HepG2 (cell line): Measurements from ENCODE around the gene RPL41. TPM values are rescaled to one million over a fixed set of nuclear protein-coding genes. Genes with fewer than 3 reads are reported as not detected.

Experiments used
- ATF7 ChIP-seq, 2 experiments: fragments of 450-650 bp in 1 of 2; sonication (generic) in 1 of 2; formaldehyde crosslinking in 1 of 2; IDR thresholded peaks; 2 replicates each; pipeline versions ENCODE4 v1.4.0 to v1.6.1; 2016 to 2020; ENCODE audit warnings: antibody characterized with exemption in 1 of 2, mild to moderate bottlenecking in 1 of 2, missing genetic modification reagents in 1 of 2
- ERF ChIP-seq: IDR thresholded peaks from 2 replicates; pipeline ENCODE4 v1.6.1; 2018; ENCODE audit warnings: missing biosample characterization, missing genetic modification reagents
- FOXJ3 ChIP-seq: sonication (generic); formaldehyde crosslinking; IDR thresholded peaks from 2 replicates; pipeline ENCODE4 v1.4.0; 2020; ENCODE audit warnings: missing genetic modification reagents, mild to moderate bottlenecking, borderline replicate concordance
- HHEX ChIP-seq: IDR thresholded peaks from 2 replicates; pipeline ENCODE4 v1.6.1; 2016; ENCODE audit warnings: control low read depth
- NCOA5 ChIP-seq: sonication (generic); formaldehyde crosslinking; IDR thresholded peaks from 2 replicates; pipeline ENCODE4 v1.4.0; 2020; ENCODE audit warnings: missing genetic modification reagents
- NONO ChIP-seq, 2 experiments: fragments of 450-650 bp in 1 of 2; sonication (generic) in 1 of 2; formaldehyde crosslinking in 1 of 2; IDR thresholded peaks in 1 of 2; conservative IDR thresholded peaks in 1 of 2; 2 replicates each; pipeline versions ENCODE4 v1.6.1 to v1.8.0; 2017 to 2022; ENCODE audit warnings: mild to moderate bottlenecking in 1 of 2, missing genetic modification reagents in 1 of 2, moderate library complexity in 1 of 2
- PRMT3 ChIP-seq: sonication (generic); formaldehyde crosslinking; IDR thresholded peaks from 2 replicates; pipeline ENCODE4 v1.8.1; 2022; ENCODE audit warnings: low read depth, mild to moderate bottlenecking, moderate library complexity, missing genetic modification reagents, borderline replicate concordance
- SALL1 ChIP-seq: sonication (generic); formaldehyde crosslinking; IDR thresholded peaks from 2 replicates; pipeline ENCODE4 v1.8.0; 2022; ENCODE audit warnings: mild to moderate bottlenecking, missing genetic modification reagents
- SP140L ChIP-seq: sonication (generic); formaldehyde crosslinking; IDR thresholded peaks from 2 replicates; pipeline ENCODE4 v1.4.0; 2020; ENCODE audit warnings: missing genetic modification reagents, borderline replicate concordance
- polyA plus RNA-seq, 8 experiments: library from polyadenylated mRNA; depleted of rRNA in 3 of 8; stranded (reverse) in 7 of 8; unstranded in 1 of 8; fragments of >200 nt; fragmentation: Illumina TruSeq in 4 of 8; extraction: Trizol in 4 of 8; gene quantifications; 2 replicates each; pipeline versions ENCODE4 v1.2.1 to v1.2.3, GENCODE V29; 2011 to 2016; ENCODE audit warnings: low read depth in 4 of 8, missing spikeins in 1 of 8, mixed read lengths in 1 of 8; ENCODE audit not compliant: insufficient read depth in 1 of 8
- total RNA-seq, 5 experiments: library from RNA; depleted of rRNA; stranded (reverse); fragments of >200 nt; fragmentation: Illumina TruSeq; extraction: Trizol; gene quantifications; 2 replicates each; pipeline ENCODE4 v1.2.3, GENCODE V29; 2016; ENCODE audit warnings: low read depth in 1 of 5
- TF ChIP-seq, protein P1 (sequence below): sonication (generic); formaldehyde crosslinking; IDR thresholded peaks from 2 replicates; pipeline ENCODE4 v1.4.0; 2020; ENCODE audit warnings: missing genetic modification reagents, mild to moderate bottlenecking, borderline replicate concordance
- TF ChIP-seq, protein P2 (sequence below): IDR thresholded peaks from 2 replicates; pipeline ENCODE4 v1.6.1; 2016; ENCODE audit warnings: missing biosample characterization, missing genetic modification reagents, low read depth
- TF ChIP-seq, protein P3 (sequence below): IDR thresholded peaks from 2 replicates; pipeline ENCODE4 v1.6.1; 2016; ENCODE audit warnings: low read depth
- TF ChIP-seq, protein P4 (sequence below): sonication (generic); formaldehyde crosslinking; IDR thresholded peaks from 2 replicates; pipeline ENCODE4 v1.5.0; 2020; ENCODE audit warnings: mild to moderate bottlenecking, missing genetic modification reagents
- TF ChIP-seq, protein P5 (sequence below): IDR thresholded peaks from 2 replicates; pipeline ENCODE4 v1.6.1; 2016; ENCODE audit warnings: missing compliant biosample characterization, missing genetic modification reagents, borderline replicate concordance

Gene RPL41
- total and polyA plus RNA-seq, 2 of the 13 experiments (the other 11 are each of a cell fraction or from before 2014, with no cell fraction given), result 4,012 to 7,670 TPM

DNA sequence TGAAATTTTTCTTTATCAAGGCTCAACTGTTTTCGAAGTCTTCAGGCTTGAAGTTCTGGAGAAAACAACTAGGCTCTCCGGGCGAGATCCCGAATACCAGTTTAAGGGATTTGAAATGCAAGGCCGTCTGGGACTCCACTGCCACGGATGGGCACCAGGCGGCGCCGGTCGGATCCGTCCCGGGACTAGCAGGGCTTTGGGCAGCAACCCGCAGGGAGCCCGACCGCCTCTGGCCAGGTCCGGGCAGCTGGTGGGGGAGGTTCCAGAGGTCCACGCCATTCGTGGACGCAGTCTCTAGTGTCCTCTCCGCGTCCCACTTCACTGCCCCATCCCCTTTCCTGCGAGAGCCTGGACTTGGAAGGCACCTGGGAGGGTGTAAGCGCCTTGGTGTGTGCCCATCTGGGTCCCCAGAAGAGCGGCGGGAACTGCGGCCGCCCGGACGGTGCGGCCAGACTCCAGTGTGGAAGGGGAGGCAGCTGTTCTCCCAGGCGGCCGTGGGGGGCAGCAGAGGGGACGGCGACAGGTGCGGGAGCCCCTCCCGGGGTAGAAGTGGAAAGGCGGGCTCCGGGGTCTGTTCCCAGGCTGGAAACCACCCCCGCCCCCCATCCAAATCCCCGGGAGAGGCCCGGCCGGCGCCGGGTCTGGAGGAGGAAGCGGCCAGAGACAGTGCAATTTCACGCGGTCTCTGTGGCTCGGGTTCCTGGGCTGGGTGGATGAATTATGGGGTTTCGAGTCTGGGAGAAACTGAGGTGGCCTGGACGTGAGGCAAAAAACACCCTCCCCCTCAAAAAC is 37.3 kb upstream of the RPL41 start (continued):
- TF ChIP-seq, protein P1, sequence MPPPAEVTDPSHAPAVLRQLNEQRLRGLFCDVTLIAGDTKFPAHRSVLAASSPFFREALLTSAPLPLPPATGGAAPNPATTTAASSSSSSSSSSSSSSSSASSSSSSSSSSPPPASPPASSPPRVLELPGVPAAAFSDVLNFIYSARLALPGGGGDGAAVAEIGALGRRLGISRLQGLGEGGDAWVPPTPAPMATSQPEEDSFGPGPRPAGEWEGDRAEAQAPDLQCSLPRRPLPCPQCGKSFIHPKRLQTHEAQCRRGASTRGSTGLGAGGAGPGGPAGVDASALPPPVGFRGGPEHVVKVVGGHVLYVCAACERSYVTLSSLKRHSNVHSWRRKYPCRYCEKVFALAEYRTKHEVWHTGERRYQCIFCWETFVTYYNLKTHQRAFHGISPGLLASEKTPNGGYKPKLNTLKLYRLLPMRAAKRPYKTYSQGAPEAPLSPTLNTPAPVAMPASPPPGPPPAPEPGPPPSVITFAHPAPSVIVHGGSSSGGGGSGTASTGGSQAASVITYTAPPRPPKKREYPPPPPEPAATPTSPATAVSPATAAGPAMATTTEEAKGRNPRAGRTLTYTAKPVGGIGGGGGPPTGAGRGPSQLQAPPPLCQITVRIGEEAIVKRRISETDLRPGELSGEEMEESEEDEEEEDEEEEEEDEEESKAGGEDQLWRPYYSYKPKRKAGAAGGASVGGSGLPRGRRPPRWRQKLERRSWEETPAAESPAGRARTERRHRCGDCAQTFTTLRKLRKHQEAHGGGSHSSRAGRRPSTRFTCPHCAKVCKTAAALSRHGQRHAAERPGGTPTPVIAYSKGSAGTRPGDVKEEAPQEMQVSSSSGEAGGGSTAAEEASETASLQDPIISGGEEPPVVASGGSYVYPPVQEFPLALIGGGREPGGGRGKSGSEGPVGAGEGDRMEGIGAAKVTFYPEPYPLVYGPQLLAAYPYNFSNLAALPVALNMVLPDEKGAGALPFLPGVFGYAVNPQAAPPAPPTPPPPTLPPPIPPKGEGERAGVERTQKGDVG (CRISPR knock-in tag), result peak; percentile 70; the same call in 1 of the 2 replicates
- TF ChIP-seq HHEX (CRISPR knock-in tag), result no peak
- TF ChIP-seq, protein P2, sequence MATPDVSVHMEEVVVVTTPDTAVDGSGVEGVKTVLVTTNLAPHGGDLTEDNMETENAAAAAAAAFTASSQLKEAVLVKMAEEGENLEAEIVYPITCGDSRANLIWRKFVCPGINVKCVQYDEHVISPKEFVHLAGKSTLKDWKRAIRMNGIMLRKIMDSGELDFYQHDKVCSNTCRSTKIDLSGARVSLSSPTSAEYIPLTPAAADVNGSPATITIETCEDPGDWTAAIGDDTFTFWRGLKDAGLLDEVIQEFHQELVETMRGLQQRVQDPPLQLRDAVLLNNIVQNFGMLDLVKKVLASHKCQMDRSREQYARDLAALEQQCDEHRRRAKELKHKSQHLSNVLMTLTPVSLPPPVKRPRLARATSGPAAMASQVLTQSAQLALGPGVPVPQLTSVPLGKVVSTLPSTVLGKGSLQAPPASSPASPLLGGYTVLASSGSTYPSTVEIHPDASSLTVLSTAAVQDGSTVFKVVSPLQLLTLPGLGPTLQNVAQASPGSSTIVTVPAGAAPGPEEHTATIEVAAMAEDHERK (CRISPR knock-in tag), result no peak
- no peak for TF ChIP-seq NONO (IDR thresholded peaks at IDR 0.05)
- peak; percentile 49; the same call in 1 of the 2 replicates for TF ChIP-seq NONO (CRISPR knock-in tag; conservative IDR thresholded peaks at IDR 0.05)
- TF ChIP-seq, protein P3, sequence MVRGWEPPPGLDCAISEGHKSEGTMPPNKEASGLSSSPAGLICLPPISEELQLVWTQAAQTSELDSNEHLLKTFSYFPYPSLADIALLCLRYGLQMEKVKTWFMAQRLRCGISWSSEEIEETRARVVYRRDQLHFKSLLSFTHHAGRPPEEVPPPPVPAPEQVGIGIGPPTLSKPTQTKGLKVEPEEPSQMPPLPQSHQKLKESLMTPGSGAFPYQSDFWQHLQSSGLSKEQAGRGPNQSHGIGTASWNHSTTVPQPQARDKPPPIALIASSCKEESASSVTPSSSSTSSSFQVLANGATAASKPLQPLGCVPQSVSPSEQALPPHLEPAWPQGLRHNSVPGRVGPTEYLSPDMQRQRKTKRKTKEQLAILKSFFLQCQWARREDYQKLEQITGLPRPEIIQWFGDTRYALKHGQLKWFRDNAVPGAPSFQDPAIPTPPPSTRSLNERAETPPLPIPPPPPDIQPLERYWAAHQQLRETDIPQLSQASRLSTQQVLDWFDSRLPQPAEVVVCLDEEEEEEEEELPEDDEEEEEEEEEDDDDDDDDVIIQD, result no peak
- no peak for TF ChIP-seq FOXJ3 (CRISPR knock-in tag)
- TF ChIP-seq ERF, result no peak; the same call in 1 of the 2 replicates
- no peak for TF ChIP-seq ATF7 (IDR thresholded peaks at IDR 0.05)
- no peak for TF ChIP-seq ATF7 (CRISPR knock-in tag; IDR thresholded peaks at IDR 0.05)
- TF ChIP-seq, protein P4, sequence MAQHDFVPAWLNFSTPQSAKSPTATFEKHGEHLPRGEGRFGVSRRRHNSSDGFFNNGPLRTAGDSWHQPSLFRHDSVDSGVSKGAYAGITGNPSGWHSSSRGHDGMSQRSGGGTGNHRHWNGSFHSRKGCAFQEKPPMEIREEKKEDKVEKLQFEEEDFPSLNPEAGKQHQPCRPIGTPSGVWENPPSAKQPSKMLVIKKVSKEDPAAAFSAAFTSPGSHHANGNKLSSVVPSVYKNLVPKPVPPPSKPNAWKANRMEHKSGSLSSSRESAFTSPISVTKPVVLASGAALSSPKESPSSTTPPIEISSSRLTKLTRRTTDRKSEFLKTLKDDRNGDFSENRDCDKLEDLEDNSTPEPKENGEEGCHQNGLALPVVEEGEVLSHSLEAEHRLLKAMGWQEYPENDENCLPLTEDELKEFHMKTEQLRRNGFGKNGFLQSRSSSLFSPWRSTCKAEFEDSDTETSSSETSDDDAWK (CRISPR knock-in tag), result no peak
- no peak for TF ChIP-seq NCOA5 (CRISPR knock-in tag)
- TF ChIP-seq PRMT3 (CRISPR knock-in tag), result no peak
- TF ChIP-seq, protein P5, sequence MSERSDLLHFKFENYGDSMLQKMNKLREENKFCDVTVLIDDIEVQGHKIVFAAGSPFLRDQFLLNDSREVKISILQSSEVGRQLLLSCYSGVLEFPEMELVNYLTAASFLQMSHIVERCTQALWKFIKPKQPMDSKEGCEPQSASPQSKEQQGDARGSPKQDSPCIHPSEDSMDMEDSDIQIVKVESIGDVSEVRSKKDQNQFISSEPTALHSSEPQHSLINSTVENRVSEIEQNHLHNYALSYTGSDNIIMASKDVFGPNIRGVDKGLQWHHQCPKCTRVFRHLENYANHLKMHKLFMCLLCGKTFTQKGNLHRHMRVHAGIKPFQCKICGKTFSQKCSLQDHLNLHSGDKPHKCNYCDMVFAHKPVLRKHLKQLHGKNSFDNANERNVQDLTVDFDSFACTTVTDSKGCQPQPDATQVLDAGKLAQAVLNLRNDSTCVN (CRISPR knock-in tag), result peak; percentile 23; the same call in 1 of the 2 replicates
- TF ChIP-seq SP140L, result 0 out of 2 replicates have a peak, but pooled peaks have one; percentile 55
- TF ChIP-seq SALL1, result peak; percentile 59
